Activated naive CD4-positive, alpha-beta T cell (primary cell): ENCODE measurements around the gene RGR.
"Not testable (repeated sequence)": the region's sequence is repeated elsewhere in the genome, so short reads cannot be mapped to it uniquely, and the experiment has no call there.

Experiments used
- DNase-seq, 4 experiments: peaks; one replicate each; lab custom pipeline; 2025; lab: John Stamatoyannopoulos, UW

Gene RGR

DNA sequence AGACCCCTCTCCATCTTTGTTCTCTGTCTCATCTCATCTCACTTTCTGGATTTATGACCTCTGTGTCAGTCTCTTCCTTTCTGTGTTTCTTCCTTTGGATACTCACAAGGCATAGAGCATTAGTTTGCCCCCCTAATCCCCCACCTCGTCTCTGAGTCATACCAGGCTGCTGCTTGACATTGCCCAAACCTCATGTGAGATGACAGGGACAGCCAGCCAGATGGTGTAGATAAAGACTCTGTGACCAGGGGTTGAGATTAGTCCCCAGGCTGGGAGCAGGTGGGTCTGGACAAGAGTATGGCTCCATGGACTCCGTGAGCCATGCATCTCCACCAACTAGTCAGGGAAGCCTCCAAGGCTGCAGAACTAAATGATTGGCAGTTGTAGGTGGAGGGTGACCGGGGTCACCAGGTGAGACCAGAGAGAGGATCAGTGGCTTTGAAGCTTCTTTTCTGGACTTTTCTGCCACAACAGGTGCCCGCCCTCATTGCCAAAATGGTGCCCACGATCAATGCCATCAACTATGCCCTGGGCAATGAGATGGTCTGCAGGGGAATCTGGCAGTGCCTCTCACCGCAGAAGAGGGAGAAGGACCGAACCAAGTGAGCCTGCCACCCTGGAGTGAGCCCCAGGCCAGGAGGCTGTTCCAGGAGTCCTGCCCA, 13.3 kb downstream of the RGR start:
- DNase-seq = no peak

DNA sequence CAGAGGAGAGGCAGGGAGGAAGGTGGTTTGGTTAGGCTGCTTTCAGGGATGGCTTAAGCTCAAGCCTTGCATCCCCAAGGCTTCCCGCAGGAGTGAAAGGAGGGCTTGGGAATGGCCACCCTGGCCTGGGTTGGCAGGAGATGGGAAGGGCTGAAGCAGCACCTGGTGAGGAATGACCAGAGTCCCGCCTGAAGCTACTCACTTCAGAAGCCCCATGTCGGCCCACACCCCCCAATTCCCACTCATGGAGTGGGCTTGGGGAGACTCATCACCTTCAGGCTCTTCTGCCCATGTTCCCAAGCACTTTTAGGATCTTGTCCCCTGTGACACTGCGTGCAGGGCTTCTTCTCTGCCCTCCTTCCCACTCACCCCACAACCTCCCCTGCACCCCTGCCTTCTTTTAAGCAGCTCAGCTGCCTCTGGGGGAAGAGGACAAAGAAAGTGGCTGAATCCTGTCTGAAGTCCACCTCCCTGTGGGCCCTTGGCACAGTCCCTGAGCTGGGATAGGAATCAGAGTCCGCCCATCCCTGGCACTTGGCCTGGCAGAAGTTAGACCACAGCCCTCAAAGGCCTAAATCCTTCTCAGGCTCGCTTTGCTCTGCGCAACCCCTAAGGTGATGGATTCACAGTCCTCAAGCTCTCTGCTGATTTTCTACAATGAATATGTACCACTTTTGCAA, 16.5 kb downstream of the RGR start:
- DNase-seq = no peak

DNA sequence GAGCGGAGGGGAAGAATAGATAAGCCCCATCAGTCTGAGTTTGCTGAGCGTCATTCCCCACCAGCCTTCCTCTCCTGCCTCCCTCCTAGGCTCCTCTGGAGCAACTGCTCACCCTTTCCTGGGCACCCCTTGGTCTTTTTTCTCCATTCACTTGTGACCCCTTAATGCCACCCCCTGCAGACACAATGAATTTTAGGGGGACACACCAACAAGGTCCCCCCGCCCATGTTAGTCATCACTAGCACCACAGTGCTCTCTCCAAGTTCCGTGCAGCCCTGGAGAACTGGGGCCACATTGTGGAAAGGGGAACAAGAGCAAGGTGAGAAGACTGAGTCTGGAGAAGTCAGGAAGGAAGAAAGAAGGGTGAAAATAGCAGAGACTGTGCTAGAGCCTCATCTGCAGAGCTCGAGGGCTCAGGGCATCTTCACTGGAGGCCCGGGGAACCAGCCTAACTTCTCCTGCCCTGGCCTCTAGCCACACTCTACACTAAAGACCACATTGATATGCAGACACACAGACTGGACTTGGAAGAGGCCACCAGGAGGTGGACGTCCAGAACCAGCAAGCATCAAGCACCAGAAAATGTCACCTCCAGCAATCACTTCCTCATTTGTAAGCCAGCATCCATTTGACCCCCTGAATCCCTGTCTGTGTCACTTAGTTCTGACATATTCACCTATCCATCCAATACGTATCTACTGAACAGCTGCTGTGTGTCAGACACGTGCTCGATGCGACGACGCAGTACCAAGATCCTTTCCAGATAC, 17.5 kb downstream of the RGR start:
- no peak for DNase-seq

DNA sequence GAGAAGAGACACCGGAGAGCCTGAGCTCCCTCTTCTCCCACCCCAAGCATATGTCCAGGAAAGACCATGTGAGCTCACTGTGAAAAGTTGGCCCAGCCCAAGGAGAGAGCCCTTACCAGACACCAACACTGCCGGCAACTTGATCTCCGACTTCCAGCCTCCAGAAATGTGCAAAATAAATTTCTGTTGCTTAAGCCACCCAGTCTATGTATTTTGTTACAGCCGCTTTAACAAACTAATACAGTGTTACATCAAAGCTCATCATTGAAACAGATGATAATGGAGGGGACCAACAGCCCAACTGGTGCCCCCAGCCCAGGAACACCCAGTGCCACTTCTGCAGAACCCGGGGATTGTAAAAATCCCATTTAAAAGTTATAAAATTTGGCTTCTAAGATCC, 18.9 kb downstream of the RGR start:
- DNase-seq = no peak

DNA sequence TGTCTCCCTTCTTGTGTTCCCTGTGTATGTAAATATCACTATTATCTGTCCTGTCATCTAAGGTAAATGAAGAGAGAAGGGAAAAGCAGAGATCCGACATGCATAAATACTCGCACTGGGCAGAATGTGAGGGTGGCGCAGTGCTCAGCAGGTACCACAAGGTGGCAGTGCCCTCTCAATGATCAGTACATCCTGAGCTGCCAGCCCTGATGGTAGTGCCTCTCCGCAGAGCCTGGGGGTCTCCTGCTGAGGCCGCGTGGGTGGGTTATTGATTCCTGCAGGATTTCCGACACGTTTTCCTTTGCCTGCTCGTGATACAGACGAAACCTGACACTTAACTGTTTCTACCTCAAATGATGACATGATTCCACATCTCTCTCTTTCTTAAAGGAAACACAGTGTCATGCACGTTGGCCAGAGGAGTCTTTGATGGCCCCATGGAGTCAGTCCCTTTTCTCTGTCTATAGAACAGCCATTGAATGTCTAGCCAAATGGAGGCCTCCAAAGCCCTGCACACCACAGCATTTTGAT, 19.8 kb downstream of the RGR start:
- DNase-seq = peak; percentile 16 to 59 (median 37)

DNA sequence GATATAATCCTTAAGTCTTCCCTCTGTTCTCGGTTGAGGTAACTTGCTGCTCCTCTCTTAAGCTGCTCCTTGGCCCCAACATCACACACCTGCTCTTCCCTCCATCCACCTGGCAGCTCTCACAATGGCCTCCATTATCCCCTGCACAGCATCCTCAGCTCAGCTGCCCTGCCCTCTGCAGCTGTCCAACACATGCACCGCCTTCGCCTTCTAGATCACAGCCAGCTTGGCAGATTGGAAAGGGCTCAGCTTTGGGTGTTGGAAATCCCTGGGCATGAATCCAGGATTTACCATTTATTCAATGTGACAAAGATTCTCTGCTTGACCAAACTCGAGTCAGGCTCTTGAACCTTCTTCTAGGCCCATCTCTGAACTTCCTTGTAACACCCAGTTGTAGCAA, 20.6 kb downstream of the RGR start:
- no peak for DNase-seq

DNA sequence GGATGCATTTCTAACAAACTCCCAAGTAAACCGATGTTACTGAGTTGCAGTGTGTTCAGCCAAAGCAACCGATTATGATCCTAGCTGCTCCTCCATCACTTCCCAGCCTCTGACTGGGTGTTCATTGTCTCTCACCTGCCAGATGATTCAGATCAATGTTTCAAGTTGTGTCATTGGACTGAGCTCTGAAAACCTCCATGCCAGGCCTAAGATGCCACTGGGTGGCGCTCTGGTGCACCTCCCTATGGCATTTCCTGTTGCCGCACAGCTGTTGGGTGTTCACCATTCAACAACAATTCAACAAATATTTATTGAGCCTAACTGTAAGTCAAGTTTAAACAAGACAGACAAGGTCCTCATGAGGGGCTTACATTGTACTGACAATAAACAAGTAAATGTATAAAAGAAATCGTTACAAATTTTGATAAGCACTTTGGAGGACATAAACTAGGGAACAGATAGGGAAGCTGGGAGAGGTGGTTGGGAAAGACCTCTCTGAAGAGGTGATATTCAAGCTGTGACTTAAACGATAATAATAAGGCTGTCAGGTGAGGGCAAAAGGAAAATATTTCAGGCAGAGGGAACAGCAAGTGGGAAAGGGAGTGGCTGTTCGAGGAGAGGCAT, 22.8 kb downstream of the RGR start:
- DNase-seq = peak in 3 of 4 experiments; percentile 8 to 50 (median 28)

DNA sequence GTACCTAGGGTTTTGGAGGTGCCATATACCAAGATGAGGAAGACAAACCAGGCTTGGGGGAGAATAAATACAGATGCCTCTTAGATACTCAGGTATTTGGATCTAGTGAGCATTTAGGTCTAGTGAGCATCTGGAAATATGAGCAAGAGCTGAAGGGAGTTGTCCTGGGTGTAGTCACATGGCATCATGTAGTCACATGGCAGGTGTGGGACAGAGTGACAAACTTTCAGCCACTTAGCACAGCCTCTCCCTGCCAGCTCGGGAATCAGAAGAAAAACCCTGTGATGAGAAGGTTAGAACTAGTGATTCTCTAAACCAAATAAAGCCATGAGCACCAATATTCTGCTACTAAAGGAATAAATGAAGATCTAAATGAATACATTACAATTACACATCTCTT, 24.3 kb downstream of the RGR start:
- no peak for DNase-seq

DNA sequence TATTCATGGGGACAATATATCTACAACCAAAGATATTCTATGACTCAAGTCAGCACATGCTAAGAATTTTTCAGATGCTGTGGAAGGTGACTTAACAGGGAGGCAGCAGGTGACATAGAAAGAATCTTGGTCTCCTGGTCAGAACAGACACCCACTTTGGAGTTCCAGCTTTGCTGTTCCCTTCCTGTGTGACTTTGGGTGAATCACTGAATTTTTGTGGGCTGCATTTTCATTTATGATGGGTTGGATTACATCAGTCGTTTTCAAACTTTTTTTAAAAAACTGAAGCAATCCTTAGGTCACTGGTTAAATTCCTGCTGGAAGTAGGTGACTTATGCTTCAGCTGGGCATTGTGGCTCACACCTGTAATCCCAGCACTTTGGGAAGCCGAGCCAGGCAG, 24.9 kb downstream of the RGR start:
- DNase-seq = no peak

DNA sequence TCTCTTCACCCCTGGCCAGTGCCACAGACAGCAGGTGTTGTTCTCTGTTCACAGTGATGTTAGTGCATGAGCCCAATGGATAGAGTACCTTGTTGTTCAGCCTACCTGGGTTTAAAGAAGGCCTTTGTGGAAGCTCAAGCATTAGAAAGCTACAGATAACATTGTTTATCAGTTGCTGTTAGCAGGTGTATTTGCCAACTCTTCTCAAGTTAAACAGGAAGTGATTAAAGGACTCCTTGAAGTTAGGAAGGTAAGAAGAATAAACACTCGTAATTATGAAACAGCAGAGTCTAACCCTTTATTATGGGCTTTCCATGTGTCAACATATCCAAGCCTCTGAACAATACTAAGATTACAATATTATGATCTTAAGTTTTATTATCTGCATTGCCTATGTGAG, 25.9 kb downstream of the RGR start:
- no peak for DNase-seq

DNA sequence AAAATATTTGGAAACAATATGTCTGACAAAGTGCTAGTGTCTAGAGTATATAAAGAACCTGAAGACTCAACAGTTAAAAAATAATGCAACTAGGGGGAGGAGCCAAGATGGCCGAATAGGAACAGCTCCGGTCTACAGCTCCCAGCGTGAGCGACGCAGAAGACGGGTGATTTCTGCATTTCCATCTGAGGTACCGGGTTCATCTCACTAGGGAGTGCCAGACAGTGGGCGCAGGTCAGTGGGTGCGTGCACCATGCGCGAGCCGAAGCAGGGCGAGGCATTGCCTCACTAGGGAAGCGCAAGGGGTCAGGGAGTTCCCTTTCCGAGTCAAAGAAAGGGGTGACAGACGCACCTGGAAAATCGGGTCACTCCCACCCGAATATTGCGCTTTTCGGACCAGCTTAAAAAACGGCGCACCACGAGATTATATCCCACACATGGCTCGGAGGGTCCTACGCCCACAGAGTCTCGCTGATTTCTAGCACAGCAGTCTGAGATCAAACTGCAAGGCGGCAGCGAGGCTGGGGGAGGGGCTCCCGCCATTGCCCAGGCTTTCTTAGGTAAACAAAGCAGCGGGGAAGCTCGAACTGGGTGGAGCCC, 35.1 kb downstream of the RGR start:
- DNase-seq = not testable (repeated sequence)

DNA sequence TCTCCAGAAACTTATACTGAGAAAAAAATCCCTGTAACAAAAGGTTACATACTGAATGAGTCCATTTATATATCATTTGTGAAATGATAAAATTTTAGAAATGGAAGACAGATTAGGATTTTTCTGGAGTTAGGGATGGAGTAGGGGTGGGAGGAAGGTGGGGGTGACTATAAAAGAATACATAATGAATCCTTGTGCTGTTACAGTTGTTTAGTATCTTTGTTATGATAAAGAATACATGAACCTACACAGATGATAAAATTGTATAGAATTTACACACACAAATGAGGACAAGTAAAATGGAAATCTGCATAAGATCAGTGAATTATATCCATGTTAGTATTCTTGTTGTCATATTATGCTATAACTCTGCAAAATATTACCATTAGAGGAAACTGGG, 41.8 kb downstream of the RGR start:
- no peak for DNase-seq

DNA sequence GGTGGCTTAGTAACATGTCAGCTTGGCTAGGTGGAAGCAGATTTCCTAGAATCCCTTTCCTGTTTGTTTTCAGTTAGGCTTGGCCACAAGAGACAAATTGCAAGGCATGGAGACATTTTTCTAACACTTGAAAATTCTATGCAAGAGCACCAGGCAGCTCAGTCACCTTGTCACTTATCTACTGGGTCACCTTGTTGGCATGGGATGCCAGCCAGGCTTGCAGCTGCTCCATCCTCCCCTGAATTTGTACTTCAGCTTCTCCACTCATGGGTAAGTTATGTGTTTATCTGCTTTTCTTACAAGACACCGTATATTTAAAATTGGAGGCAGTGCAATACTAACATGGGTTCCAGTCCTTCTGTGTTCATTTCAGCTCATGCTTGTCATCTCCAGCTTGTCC, 43.3 kb downstream of the RGR start:
- no peak for DNase-seq

DNA sequence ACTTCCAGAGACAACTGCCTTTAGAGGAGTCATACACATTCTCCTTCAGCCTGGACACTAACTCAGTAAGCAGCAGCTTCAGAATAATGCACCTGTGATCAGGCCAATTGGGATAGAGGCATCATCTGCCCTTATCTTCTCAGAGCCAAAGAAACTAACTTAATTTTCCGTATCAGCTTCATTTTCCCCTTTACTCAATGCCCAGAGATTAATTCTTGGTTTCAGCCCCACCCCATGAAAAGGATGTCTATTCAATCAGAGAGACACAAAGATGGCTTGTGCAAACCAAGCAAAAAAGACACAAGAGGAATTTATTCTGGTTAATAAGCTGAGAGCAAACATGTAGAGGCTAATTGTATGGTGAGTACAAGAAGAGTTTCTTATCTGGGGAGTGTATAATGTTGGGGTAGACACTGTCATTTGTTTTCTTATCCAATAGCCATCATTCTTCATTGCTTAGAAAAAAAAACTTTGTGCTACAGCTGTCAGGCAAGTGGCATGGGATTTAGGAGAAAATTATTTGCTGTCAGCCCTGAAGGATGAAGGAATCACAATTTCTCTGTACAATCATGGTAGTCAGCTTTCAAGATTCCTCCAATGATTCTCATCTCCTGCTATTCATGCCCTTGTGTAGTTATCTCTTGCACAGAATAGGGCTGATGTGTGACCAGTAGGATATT, 44.8 kb downstream of the RGR start:
- DNase-seq = no peak

DNA sequence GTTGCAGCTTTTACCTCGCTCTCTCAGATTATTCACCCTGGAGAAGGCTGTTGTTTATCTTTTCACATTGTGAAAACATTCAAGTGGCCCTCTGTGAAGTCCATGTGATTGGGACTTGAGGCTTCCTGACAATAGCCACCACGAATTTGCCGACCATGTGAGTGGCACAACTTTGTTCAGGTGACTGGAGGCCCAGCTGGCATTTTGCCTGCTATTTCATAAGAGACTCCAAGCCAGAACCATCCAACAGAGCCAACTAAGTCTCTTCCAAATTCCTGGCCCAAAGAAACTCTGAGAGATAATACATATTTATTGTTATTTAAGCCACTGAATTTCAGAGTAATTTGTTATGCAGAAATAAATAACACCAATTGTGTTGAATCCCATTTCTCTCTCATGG, 45.4 kb downstream of the RGR start:
- no peak for DNase-seq

DNA sequence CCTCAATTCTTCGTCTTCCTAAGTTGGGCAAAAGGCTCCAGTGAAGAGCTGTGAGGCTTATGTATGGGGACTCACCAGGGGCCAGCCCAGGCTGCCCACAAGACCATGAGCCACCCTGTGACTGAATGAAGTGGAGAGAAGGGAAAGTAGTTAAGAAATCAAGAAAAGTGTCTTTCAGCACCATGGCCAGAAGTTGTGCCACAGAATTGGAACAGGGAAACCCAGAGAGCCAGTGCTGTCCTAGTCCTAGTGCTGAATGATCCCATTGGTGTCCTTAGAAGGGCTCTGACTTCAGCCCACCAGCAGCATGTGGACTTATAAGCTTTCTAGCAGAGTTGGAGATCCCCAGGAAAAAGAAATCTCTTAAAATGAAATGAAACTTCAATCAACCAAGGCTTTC, 46.5 kb downstream of the RGR start:
- no peak for DNase-seq

DNA sequence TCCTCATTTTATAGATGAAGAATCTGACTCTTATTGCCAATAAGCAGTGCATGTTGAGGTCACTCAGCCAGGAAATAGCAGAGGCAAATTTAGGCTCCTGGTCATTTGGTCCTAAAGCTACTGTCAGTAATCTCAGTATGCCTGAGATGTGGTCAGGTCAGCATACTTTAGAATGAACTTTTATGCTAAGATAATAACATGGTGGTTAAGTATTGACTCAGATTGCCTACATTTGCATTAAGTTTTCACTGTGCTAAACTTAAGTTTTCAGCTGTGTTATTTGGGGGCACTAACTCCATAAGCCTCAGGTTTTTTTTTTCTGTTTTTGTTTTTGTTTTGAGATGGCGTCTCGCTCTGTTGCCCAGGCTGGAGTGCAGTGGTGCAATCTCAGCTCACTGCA, 47.6 kb downstream of the RGR start:
- no peak for DNase-seq

DNA sequence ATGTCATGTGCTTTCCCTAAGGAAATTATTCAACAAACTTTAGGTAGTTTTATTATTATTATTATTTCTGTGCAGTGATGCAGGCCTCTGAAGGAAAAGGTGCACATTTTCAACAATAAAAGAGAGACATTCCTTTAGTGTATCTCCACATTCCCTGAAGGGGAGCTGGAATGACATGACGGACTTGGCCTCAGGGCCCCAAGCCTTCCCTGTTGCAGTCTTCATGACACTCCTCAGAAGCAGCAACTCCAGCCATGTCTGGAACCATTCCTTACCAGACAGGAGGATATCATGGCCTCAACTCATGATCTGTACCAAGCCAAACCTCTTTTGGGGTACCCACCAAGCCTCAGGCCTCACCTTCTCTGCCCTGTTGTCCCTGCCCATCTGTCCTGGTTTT, 48.3 kb downstream of the RGR start:
- no peak for DNase-seq

DNA sequence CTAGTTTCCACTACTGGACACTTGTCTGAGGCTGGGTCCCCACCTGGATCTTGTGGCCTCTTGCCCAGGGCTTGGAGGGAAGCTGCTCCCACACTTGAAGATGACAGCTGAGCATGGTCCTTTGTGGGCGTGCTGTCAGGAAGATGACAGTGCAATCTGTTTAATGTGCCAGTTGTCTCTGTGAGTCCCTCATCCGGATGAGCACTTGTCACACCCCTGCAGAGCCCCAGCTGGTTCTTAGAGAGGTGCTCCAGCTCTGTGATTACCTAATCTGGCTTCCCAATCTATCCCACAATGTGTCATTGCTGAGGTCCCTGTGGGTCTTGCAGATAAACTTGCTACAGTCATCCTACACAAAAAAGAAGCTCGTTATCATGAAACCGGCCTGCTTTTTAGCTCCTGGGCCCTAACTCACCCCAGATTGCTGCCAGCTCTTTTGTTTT, 48.7 kb downstream of the RGR start:
- DNase-seq = no peak

DNA sequence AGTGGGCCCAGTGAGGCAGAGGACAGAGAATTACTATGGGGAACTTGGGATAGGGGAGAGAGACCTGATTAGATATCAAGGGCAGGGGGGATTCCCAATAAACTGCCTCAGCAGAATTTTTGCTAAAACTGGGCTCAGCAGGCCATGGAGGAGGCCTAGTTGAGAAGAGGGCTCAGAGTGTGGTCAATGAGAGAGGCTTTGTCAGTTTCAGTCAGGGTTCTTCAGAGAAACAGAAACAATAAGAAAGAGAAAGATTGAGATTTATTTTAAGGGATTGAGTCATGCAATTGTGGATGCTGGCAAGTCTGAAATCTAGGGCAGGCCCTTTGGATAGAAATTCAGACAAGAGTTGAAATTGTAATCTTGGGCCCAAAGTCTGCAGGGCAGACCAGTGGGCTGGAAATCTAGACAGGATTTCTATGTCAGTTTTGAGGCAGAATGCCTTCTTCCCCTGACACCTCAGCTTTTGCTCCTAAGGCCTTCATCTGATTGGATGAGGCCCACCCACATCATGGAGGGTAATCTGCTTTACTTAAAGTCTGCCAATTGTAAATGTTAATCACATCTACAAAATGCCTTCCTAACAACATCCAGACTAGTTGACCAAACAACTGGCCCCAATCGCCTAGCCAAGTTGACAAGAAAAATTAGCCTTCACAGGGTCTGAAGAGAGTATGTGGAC, 50.1 kb downstream of the RGR start:
- no peak for DNase-seq
